A549 treated with AZD9567 at 1 μM for 4 hours (cell line): ENCODE measurements around the gene RPA3. TPM values are rescaled to one million over a fixed set of nuclear protein-coding genes. Genes with fewer than 3 reads are reported as not detected.

ENCODE experiments used
- total RNA-seq: library from RNA; stranded (reverse); fragments of 200-300 nt; extraction: Qiagen RNA extraction; gene quantifications from 5 replicates; pipeline ENCODE4 v1.2.3, GENCODE V29; 2022; ENCODE audit not compliant: insufficient read depth

Gene RPA3
- total RNA-seq: 85.5 to 108 TPM (median 107 TPM) in 5 replicates

DNA sequence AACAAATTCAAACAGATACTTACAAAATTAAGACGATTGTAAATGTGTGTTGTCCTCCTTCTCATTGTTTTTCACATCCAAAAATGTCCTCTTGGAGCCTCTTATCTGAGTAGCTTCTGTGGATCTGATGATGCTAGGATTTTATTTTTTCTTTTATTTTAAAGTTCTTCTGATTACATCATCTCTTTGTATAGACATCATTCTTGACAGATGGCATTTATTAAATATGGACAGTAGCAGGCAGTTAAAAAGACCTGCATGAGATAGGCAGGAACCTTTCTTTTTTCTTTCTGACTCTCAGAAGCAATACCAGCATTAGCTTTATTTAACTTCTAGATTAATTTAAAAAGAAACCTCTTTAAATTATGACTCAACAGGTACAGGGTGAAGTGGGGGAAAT is at the start of gene RPA3:
RPA3 (minus strand) TSS at position 116 of the 400 bp plus-strand sequence. CDS start 78,189 bp downstream, outside the sequence.

DNA sequence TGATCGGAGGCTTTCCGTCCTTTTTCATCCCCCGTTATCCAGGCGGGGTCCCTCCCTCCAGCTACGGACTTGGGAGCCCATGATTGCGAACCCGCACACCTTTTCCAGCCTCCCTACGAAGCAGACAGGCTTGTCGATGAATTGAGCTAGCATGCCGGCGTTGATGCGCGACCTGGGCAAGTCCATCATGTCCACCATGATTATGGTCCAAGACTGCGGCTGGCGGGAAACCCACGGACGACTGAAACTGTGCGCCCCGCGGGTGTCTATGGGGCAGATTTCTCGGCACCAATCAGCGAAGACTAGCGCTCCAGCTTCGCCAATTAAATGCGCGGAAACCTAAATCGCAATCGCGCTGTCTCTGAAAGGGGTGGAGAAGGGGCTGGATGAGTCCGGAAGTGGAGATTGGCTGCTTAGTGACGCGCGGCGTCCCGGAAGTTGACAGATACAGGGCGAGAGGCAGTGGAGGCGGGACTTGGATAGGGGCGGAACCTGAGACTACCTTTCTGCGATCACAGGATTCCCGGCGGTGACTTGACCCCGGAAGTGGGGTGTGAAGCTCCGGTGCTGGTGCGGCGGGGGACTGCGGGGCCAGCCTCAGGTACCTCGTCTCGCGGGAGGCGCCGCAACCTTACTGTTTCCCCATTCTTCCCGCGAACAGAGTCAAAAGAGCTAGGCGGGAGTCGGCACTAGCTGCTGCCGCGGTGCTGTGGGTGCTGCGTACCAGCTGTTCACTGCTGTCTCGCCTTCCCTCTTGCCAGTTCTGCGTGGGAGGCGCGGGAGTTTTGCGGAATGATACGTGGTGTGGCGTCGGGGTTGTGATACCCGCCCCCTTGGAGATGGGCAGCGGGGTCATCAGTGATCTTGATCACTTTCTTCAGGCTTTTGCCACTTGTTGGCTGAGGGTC is 77.9 kb downstream of the RPA3 start, which contains the start of gene UMAD1:
UMAD1 (plus strand) TSS at position 532 of the 908 bp plus-strand sequence. CDS start 32,620 bp downstream, outside the sequence.

Other genes starting within 250 kb of the RPA3 start
- 0.47 to 0.95 TPM (median 0.65 TPM) in 4 of 5 replicates, not detected in the other for gene COL28A1, start 182.7 kb downstream of the RPA3 start, total RNA-seq
- gene MIOS, start 151.7 kb downstream of the RPA3 start, total RNA-seq: 17.8 to 20.1 TPM (median 19.1 TPM) in 5 replicates
- gene UMAD1, start 77.9 kb downstream of the RPA3 start, total RNA-seq: 9.0 to 12.7 TPM (median 10.8 TPM) in 5 replicates